Fibroblast of lung (primary cell): Measurements from ENCODE around the gene PITX2. TPM values are rescaled to one million over a fixed set of nuclear protein-coding genes. Genes with fewer than 3 reads are reported as not detected.
A peak's percentile ranks its signal among the peaks of the same experiment; 100 is the strongest.

Source experiments
- DNase-seq, 2 donors: peaks; one replicate each; pipeline versions ENCODE4 v3.0.0 to v3.0.0-alpha.2; 2010; ENCODE audit warnings: low read depth in 2 of 2
- H2AFZ ChIP-seq: 2 replicates; pipeline ENCODE4 v1.5.1; 2012; ENCODE audit warnings: low read length, control low read depth, inconsistent platforms
- H3K27ac ChIP-seq: 2 replicates; pipeline ENCODE4 v1.5.1; 2011; ENCODE audit warnings: low read length, control low read depth; ENCODE audit not compliant: insufficient read depth
- H3K27me3 ChIP-seq: 2 replicates; pipeline ENCODE4 v1.5.1; 2011; ENCODE audit warnings: mild to moderate bottlenecking, low read length; ENCODE audit not compliant: control insufficient read depth, insufficient read depth
- H3K36me3 ChIP-seq: 2 replicates; pipeline ENCODE4 v1.5.1; 2011; ENCODE audit warnings: low read length; ENCODE audit not compliant: control insufficient read depth, insufficient read depth
- H3K4me1 ChIP-seq: 2 replicates; pipeline ENCODE4 v1.5.1; 2011; ENCODE audit warnings: low read length; ENCODE audit not compliant: control insufficient read depth, insufficient read depth; ENCODE audit errors: extremely low read depth
- H3K4me2 ChIP-seq: 2 replicates; pipeline ENCODE4 v1.5.1; 2011; ENCODE audit warnings: low read length, control low read depth; ENCODE audit not compliant: insufficient read depth; ENCODE audit errors: extremely low read depth
- H3K4me3 ChIP-seq, 4 experiments: fragments of 200-600 bp in 1 of 4; sonication (generic) in 1 of 4; replicated peaks in 1 of 4; 2 replicates each; pipeline ENCODE4 v1.5.1; 2011 to 2016; ENCODE audit warnings: low read length in 4 of 4, low read depth in 3 of 4, mild to moderate bottlenecking in 3 of 4, control low read depth in 2 of 4, inconsistent platforms in 1 of 4, mixed read lengths in 1 of 4; ENCODE audit not compliant: insufficient read depth in 1 of 4; ENCODE audit errors: control extremely low read depth in 1 of 4
- H3K79me2 ChIP-seq: 2 replicates; pipeline ENCODE4 v1.5.1; 2012; ENCODE audit warnings: mild to moderate bottlenecking, low read length, inconsistent platforms; ENCODE audit not compliant: control insufficient read depth, insufficient read depth
- H3K9ac ChIP-seq: 2 replicates; pipeline ENCODE4 v1.5.1; 2011; ENCODE audit warnings: mild to moderate bottlenecking, low read length, control low read depth; ENCODE audit not compliant: insufficient read depth
- H3K9me3 ChIP-seq: 2 replicates; pipeline ENCODE4 v1.5.1; 2012; ENCODE audit warnings: low read depth, low read length; ENCODE audit not compliant: control insufficient read depth, insufficient read depth
- H4K20me1 ChIP-seq: 2 replicates; pipeline ENCODE4 v1.5.1; 2011; ENCODE audit warnings: low read length; ENCODE audit not compliant: control insufficient read depth, insufficient read depth; ENCODE audit errors: extremely low read depth
- CTCF ChIP-seq, 2 donors: IDR thresholded peaks in 1 of 2; conservative IDR thresholded peaks in 1 of 2; 1 replicate in 1 of 2; 2 replicates in 1 of 2; pipeline ENCODE4 v1.5.1; 2011 to 2012; ENCODE audit warnings: low read length in 2 of 2, control low read depth in 1 of 2, inconsistent platforms in 1 of 2, low read depth in 1 of 2, mild to moderate bottlenecking in 1 of 2
- EZH2 ChIP-seq: IDR thresholded peaks from 2 replicates; pipeline ENCODE4 v1.5.1; 2012; ENCODE audit warnings: low read length, control low read depth, mild to moderate bottlenecking; ENCODE audit errors: missing control alignments
- polyA plus RNA-seq, 2 donors: library from polyadenylated mRNA; depleted of rRNA in 1 of 2; stranded (reverse) in 1 of 2; unstranded in 1 of 2; fragments of >200 nt; gene quantifications; 2 replicates each; pipeline ENCODE4 v1.2.1, GENCODE V29; 2011 to 2012; ENCODE audit warnings: missing spikeins in 1 of 2
- total RNA-seq: library from RNA; depleted of rRNA; stranded (reverse); fragments of >200 nt; gene quantifications from 2 replicates; pipeline ENCODE4 v1.2.1, GENCODE V29; 2014

Gene PITX2
- total and polyA plus RNA-seq, 2 donors (not counting 1 experiment from before 2014, with no cell fraction given): 0.33 to 0.40 TPM

- Histone ChIP-seq H2AFZ (no peak overlapping the region), H3K9me3 (no peaks in the 10 kb centered on the region), H3K4me1 (peaks cover 4% of the 10 kb centered on the region), H3K27ac (no peak overlapping the region), H3K9ac (no peak overlapping the region), H3K36me3 (no peaks in the 10 kb centered on the region), H4K20me1 (no peaks in the 10 kb centered on the region), H3K4me3 (no peak overlapping the region), H3K27me3 (peaks cover 82% of the 10 kb centered on the region), H3K79me2 (no peaks in the 10 kb centered on the region), H3K4me2 (no peak overlapping the region)
- TF ChIP-seq CTCF (conservative IDR thresholded peaks at IDR 0.05 in 1 of 2, IDR thresholded peaks at IDR 0.05 in 1 of 2; ENCODE audit: low read depth in 1 of 2, low read length in 2 of 2): no peak
- TF ChIP-seq EZH2: peak; percentile 30
- DNase-seq: no peak
Observed at GRCh38 chr4:110629780-110630687, 7.2 kb upstream of the PITX2 start.

GRCh38 chr4:110629214-110629754, 6.4 kb upstream of the PITX2 start:
- no peak for DNase-seq
- Histone ChIP-seq H3K4me1 (peaks cover 4% of the 10 kb centered on the region), H3K79me2 (no peaks in the 10 kb centered on the region), H3K9ac (no peak overlapping the region), H3K4me3 (no peak overlapping the region), H3K9me3 (no peaks in the 10 kb centered on the region), H2AFZ (no peak overlapping the region), H4K20me1 (no peaks in the 10 kb centered on the region), H3K36me3 (no peaks in the 10 kb centered on the region), H3K27me3 (peaks cover 81% of the 10 kb centered on the region), H3K4me2 (no peak overlapping the region), H3K27ac (no peak overlapping the region)
- TF ChIP-seq CTCF (conservative IDR thresholded peaks at IDR 0.05 in 1 of 2, IDR thresholded peaks at IDR 0.05 in 1 of 2; ENCODE audit: low read depth in 1 of 2, low read length in 2 of 2) (no peak), EZH2 (peak; percentile 79)

GRCh38 chr4:110628663-110629213, 5.9 kb upstream of the PITX2 start:
- peaks cover 4% of the 10 kb centered on the region for H3K4me1 ChIP-seq
- H3K36me3 ChIP-seq: no peaks in the 10 kb centered on the region
- H3K4me3 ChIP-seq: no peak overlapping the region
- no peaks in the 10 kb centered on the region for H3K79me2 ChIP-seq
- peaks cover 80% of the 10 kb centered on the region for H3K27me3 ChIP-seq
- no peak overlapping the region for H3K4me2 ChIP-seq
- H4K20me1 ChIP-seq: no peaks in the 10 kb centered on the region
- H3K27ac ChIP-seq: no peak overlapping the region
- no peaks in the 10 kb centered on the region for H3K9me3 ChIP-seq
- H3K9ac ChIP-seq: no peak overlapping the region
- no peak for DNase-seq
- no peak overlapping the region for H2AFZ ChIP-seq
- TF ChIP-seq EZH2 (no peak), CTCF (conservative IDR thresholded peaks at IDR 0.05 in 1 of 2, IDR thresholded peaks at IDR 0.05 in 1 of 2; ENCODE audit: low read depth in 1 of 2, low read length in 2 of 2) (no peak)
